Upper lobe of left lung (tissue), 4 donors: ENCODE data around the gene SLIT1.

ENCODE experiments used
- EP300 ChIP-seq, 4 donors: sonication (generic); formaldehyde crosslinking; IDR thresholded peaks; one replicate each; pipeline ENCODE4 v1.5.1; 2017; ENCODE audit warnings: antibody characterized with exemption in 4 of 4, control low read depth in 2 of 4
- POLR2A ChIP-seq, 4 donors: fragments of 450-650 bp; IDR thresholded peaks; one replicate each; pipeline ENCODE4 v1.5.1; 2016 to 2017; ENCODE audit warnings: antibody characterized with exemption in 4 of 4, mild to moderate bottlenecking in 2 of 4

DNA sequence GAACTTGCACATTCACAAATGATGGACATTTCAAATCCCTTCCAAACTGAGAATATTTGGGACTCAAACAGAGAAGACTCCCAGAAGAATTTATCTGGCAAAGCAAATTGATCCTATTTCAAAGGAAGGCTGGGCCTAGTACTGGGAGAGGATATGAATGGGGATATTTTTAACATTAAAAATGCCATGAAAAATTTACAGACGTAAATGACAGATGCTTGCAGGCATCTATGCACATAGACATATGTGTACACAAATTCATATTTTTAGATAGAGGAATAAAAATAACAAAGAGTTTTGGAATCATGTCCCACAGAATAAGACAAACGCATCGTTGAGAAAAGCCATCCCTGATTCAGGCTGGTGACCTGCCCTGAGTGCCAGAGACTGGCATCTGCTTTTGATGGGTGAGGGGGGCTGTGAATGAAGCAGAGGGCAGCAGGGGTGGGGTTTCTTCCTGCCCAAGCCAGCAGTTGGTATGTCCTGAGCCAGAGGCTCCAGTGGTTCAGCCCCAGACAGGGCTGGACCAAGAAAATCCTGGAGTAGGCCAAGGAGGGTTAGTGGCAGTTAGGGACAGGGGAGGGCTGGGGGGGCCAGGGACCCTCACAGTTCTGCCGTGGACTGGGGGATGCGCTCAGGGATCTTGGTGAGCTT, 138.5 kb downstream of the SLIT1 start:
- no peak for TF ChIP-seq EP300 (IDR thresholded peaks at IDR 0.05)
- no peak for TF ChIP-seq POLR2A (IDR thresholded peaks at IDR 0.05)
